Measurements from ENCODE around the gene SYNE1.

DNA sequence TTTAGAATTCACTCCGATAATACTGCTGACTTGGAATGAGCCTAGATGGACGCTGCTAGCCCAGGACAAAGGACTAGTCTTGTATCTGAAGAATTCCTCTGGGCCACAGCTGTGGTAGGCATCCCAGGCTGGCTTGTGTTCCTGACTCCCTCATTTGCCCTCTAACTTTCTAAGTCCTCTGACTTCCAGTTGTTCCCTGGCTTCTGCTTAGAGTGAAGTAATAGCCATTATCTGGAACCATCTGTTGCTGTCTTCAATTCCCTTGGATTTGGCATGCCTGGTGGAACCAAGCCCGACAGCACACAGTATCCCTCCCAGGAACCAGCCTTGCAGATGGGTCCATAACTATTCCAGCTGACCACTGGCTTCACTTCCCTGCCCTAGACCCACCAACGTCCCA, 376.0 kb downstream of the SYNE1 start:
- TF ChIP-seq, protein P1, sequence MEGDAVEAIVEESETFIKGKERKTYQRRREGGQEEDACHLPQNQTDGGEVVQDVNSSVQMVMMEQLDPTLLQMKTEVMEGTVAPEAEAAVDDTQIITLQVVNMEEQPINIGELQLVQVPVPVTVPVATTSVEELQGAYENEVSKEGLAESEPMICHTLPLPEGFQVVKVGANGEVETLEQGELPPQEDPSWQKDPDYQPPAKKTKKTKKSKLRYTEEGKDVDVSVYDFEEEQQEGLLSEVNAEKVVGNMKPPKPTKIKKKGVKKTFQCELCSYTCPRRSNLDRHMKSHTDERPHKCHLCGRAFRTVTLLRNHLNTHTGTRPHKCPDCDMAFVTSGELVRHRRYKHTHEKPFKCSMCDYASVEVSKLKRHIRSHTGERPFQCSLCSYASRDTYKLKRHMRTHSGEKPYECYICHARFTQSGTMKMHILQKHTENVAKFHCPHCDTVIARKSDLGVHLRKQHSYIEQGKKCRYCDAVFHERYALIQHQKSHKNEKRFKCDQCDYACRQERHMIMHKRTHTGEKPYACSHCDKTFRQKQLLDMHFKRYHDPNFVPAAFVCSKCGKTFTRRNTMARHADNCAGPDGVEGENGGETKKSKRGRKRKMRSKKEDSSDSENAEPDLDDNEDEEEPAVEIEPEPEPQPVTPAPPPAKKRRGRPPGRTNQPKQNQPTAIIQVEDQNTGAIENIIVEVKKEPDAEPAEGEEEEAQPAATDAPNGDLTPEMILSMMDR (IDR thresholded peaks at IDR 0.05; ENCODE audit: poor library complexity) = no peak
- no peak for TF ChIP-seq EZH2 (IDR thresholded peaks at IDR 0.05; ENCODE audit: borderline replicate concordance)
- no peak for TF ChIP-seq EZH2phosphoT487 (IDR thresholded peaks at IDR 0.05; ENCODE audit: low read depth, severe bottlenecking, unreplicated experiment)
